GM18873 (cell line): Measurements from ENCODE around the gene WNT3.

Source experiments
- ATAC-seq: cut with Tn5 transposase; IDR thresholded peaks from one replicate; pipeline ENCODE4 v1.9.1; 2021; ENCODE audit warnings: mild to moderate bottlenecking, moderate library complexity, moderate number of reproducible peaks; ENCODE audit not compliant: unreplicated experiment, low FRiP score

The WNT3 gene

DNA sequence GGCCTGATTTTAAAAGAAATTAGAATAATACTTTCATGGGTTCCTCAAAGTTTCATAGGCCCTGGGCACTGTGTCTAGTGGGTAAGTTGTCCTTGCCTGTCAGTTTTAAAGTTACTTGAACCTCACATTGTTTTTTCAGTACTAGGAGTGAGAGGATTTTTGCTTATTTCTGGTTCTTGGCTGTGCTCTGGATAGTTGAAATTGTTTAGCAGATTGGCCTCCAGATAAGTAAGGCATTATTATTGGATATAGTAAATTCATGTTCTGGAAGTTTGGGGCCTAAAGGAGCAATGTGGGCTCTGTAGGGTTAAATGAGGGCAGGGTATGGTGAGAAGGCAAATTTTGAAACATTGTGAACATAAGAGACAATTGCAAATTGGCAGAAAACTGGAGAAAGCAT, 78.5 kb downstream of the WNT3 start:
- no peak for ATAC-seq

DNA sequence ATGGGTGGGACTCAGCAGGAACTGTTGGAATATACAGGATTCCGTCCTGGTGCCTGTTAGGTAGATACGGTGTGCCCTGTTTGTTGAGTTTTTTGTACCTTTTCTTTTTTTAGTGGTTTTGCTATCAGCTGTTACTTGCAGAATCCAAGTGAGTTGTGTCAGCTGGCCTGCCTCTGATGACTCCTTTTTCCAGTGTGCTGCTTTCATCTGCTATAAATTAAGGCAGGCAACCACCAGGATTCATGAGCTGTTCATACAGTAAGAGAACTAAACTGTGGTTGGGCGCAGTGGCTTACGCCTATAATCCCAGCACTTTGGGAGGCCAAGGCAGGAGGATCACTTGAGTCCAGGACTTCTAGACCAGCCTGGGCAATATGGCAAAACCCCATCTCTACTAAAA, 79.9 kb downstream of the WNT3 start:
- no peak for ATAC-seq

DNA sequence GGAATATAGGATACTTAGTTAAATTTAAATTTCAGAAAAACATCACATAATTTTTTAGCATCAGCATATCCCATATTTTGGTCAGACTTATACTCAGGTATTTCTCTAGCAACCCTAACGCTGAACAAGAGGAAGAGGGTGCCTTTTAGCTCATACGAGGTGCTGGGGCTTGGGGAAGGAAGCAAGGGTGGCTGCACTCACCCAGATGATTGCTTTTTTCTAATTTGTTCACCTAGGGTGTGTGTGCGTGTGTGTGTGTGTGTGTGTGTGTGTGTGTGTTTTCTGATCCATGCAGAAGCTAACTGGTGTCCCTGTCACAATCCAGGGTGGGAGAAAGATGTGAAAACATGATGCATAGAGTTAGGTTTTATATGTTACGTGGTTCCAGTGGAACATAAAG, 81.2 kb downstream of the WNT3 start:
- ATAC-seq, result no peak

DNA sequence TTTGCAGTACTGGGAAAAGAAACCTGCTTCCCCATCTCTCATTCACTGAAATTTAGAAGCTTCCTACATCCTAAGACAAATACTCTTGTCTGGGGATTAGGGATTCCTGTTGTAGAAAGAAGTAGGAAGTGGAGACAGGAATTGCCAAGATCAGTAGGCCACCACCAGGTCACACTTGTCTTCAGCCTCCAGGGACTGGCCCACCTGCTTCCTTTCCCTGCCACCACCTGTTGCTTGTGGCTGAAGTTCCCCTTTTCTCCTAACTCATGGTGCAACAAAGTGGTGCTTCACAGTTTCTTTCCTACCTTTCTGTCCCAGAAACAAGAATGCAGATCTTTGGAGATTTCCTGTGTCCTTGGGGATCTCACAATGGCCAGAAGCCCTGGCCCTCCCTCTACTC, 82.4 kb downstream of the WNT3 start:
- ATAC-seq, result no peak

DNA sequence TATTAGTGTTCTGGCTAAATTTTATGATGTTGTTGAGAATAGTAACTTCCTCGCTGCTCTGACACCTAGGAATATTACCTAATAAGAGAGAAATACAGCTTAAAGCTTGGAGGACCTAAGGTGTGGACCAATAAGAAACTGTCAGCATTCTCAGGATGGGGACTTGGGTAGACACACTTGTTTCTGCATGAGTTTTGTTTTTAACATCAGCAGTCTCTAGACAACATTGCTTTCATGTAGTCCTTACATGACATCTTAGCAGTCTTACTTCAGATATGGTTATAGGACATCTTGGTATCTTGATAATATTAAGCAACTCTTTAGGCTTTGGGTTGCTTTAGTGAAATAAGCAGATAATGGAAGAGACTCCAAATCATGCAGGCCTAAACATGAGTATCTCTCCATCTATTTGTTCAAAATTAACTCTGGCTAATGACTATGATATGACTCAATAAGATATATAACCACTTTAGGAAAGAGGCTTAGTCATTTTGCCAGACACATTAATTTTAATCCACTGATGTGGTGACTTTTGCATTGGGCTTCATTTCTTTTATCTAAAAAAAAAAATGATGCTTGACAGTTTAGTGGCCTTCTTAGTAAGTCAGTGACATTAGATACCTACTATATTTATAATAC, 84.5 kb downstream of the WNT3 start:
- ATAC-seq, result no peak

DNA sequence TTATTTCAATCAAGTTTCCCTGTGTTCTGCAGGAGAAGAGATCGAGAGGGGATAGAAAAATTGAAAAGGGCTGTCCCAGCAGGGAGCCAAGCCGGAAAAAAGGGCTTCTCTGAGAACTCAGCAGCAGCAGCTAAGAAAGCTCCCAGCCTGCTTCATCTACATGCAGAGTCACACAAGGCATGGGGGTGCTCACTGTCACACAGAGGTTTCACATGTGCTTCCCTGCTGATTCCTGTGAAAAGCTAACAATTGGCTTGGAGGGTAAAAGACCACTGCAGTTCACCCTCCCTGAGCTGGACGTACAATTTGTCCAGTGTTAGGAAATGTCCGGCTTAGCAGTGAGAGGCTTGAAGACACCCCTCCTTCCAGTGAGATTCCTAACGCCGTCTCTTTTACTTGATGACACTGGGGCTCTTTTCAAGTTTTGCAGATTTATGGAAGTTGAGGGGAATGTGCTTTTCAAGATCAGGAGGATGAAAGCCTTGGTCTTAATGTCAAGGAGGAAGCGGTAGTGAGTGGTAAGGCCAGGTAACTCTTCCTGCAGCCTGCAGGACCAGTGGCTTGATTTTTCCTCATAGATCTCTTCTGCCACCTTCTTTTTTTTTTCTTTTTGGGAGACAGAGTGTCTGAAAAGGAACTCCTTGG, 85.6 kb downstream of the WNT3 start:
- ATAC-seq, result no peak

DNA sequence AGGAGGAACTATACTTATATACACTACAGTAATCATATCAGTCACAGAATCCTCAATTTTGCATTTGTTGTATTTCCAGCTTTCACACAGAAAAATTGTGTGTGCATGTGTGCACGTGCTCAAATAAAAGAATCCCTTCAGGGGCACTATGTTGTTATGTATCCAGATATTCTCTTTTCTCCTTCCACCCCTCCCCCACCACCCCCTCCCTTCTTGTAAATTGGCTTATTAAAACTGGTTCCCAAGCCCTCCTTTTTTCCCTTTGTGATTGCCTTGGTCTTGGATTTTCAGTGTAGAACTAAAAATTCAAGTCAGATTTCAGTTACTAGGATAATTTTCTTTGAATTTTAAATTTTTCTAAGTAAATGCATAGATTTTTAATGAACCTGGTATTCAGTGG, 86.3 kb downstream of the WNT3 start:
- no peak for ATAC-seq

DNA sequence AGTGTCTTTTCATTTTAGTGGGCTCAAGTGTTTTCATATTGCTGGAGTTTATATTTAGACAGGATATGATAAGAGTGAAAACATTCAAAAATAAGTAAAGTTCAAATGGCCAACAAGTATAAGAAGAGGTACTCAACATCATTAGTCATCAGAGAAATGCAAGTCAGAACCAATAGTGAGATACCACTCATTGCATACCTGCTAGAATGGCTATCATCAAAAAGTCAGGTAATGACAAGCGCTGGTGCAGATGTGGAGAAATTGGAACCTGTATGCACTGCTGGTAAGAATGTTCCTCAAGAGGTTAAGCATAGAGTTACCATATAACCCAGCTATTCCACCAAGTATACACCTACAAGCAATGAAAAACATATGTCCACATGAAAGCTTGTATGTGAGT, 87.8 kb downstream of the WNT3 start:
- no peak for ATAC-seq

DNA sequence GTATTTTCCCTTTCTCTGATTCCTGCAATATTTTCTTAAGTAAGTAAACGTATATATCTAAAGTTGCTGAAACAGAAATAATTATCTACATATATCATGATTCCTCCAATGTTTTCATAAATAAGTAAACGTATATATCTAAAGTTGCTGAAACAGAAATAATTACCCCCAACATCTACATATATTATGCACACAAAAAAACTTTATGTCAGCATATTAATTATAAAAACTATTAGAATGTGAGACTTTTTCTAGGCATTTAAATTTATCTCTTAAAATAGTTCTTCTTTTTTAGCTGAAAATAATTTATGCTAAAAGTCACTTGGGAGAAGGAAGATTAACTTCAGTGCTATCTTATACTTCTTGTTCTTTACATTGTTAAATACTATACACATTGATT, 88.5 kb downstream of the WNT3 start:
- ATAC-seq, result no peak

DNA sequence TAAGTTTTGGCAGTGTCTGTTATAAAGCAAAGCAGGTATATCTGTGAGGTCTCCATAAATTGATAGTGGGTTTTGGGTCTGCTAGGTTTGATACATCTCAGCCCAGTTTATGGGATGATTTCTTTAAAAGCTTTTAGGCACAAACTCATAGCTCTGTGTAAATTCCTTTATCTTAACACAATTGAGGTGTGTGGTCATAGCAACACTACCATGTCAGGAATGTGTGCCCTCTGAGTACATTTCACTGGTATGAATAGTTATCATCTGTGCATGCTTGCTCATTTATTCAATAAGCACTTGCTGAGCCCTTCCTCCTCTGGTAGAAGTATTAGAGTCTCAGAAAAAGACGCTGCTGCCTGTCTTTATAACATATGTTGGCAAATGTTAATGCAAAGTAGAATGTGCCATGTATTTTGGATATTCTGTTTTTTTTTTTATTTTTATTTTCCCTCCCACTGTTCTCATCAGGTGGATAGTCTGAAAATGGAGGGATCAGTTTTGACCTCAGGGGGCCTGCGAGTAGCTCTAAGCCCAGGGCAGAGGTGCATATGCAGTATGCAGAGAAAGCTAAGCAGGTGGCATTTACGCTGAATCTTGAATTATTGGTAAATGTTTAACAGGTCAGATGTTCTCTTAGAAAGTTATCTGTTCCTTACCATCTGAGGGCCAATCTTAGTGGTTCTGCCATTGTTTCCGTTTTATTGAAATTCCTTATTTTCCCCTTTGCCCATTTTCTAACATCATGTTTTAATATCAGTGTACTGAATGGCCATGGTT, 90.7 kb downstream of the WNT3 start:
- ATAC-seq, result no peak

DNA sequence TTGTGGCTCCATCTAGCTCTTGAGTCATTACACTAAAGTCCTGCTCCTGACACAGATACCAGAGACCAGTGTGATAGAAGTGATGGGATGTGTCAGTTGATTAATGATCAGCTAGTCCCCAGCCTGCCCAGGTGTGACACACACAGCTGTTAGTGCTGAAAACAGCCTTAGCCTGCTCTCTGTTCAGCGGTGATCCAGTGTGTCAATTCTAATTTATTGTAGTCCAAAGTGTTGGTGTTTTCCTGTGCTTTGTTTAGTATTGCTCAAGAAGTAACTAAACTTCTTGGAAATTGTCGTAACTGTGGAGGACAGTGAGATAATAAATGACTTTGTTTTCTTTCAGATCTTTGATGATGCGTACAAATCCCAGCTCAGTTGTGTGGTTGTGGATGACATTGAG, 92.3 kb downstream of the WNT3 start:
- no peak for ATAC-seq

DNA sequence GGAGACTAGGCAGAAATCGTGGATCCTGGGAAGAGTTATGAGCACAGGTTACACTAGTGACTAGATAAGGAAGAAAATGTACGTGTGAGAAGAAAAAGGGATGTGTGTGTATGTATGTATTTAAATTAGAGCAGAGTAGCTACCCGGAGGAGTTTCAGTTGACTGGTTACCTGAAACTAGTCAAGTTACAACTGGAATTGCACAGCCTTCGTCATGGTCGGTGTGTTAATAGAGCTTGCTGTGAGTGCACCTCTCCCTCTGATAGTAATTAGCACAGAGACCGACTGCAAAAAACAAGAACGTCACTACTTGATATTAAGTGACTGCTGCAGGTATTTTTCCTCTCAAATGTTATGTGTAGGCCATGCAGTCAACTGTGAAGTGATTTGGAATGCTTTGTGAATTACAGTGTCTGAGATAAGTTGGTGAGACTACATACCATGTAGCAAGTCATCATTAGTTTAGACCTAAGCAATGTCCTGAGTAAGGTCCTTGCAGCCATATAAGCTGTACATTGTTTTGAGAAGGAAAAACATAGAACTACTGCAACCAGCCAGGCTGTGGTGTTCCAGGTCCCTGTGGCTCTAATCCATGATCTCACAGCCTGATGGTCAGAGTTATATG, 95.7 kb downstream of the WNT3 start:
- no peak for ATAC-seq

DNA sequence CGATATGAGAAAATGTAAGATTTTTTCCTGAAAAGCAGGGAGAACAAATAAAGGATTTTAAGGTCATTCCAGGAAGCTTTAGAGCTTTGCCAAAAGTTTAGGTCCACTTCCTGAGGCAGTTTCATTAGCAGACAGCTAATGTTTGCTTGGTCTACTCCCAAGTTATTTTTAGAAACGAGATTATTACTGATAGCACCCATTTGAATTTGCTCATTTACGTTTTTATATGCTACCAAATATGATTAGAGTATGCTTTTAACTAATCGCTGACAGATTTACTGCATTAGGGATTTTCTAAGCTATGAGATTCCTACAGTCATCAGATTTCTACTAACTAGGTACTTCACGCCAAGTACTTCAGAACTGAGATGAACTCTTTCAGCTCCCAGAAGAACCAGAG, 98.1 kb downstream of the WNT3 start:
- no peak for ATAC-seq

DNA sequence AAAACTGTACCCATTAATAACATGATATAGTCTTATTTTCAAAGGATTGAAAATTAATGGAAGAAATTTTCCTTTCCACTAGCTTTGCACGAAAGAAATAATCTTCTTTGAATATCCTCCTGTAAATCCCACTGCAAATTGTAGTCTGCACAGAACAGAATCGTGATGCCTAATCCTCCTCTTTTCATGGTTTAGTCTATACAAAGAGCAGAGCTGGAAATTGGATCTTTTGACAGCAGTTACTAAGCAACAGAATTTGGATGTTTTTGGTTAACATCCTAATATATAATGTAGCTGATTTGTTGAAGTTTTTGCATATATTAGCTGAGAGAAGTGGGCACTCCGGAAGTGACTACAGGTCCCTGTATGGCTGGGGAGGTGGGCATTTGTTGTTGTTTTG, 98.6 kb downstream of the WNT3 start:
- ATAC-seq, result no peak

DNA sequence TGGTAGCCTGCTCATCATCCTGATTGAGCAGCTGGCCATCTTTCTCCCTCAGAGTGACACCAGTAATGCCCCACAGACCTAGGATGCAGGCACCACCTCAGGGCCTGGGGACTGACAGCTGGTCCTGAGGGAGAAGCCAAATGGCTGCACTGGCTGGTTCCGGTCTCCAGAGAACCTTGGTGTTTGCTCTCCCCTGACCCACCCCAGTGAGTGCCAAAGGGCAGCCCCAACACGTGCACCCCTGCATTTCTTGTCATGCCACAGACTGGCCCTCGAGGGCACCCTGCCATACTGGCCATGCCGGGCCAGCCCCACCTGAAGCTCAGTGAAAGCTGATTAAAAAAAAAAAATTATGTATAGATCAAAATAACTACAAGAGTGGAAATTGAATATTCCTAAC, 100.5 kb downstream of the WNT3 start:
- ATAC-seq, result no peak
